ENCODE measurements around the gene CADPS2.

CADPS2 gene

DNA sequence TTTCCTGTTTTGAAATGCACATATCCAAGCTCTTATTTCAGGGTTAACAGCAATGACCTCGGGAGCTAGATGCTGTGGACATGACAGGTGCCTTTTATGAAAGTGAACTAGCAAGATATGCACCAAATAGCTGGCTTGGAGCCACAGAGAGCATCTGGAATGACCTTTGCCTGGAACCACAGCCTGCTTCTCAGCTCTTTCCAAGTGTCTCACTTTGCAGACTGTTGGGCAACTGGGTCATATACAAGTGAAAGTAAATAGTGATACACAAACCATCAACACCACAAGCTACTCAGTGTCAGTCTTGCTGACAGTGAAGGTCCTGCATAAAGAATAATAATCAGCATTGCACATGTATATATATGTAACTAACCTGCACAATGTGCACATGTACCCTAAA is 370.9 kb downstream of the CADPS2 start:
- no peak for DNase-seq

DNA sequence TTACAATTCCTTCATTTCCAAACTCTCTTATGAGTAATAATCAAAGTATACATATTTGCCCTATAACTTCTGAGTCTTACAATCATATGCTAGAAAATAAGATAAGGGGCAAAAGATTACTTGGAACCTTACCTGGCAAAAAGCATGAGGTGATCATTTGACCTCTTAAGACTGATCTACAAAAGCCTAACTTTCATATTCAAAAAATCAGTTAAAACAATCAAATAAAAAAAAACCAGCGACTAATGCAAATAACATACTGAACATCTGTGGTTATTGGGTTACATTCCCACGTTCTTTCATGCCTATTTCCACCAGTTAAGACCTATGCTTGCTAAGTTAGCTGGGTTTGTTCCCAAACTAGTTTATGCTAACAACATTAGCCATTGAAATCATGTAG is 375.0 kb downstream of the CADPS2 start:
- DNase-seq: no peak

DNA sequence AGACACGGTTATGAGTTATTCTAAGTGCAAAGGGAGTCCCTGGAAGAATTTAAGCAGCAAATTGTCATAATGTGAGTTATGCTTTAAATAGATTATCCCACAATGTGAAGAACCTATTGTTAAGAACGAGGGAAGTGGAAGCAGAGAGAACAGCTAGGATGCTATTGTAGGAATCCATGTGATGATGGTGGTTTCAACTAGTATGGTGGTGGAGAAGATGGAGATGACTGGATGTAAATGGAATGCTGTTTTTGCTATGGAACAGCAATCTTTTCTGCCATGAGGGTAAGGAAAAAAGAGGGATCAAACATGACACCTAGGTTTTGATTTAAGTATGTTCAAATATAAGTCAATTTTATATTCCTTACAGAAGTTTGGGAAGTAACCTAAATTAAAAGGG is 378.7 kb downstream of the CADPS2 start:
- no peak for DNase-seq

DNA sequence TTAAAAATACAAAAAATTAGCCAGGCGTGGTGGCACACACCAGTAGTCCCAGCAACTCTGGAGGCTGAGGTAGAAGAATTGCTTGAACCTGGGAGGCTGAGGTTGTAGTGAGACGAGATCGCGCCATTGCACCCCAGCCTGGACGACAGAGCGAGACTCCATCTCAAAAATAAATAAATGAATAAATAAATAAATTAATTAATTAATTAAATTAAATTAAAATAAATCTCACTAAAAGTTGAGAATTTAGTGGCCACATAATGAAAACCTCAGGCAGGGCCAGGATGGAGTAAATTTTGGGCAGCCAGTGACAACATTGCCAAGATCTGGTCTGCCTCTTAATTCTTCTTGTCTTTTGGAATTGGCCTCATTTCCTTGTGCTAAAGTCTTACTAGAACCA is 394.3 kb downstream of the CADPS2 start:
- no peak for DNase-seq

DNA sequence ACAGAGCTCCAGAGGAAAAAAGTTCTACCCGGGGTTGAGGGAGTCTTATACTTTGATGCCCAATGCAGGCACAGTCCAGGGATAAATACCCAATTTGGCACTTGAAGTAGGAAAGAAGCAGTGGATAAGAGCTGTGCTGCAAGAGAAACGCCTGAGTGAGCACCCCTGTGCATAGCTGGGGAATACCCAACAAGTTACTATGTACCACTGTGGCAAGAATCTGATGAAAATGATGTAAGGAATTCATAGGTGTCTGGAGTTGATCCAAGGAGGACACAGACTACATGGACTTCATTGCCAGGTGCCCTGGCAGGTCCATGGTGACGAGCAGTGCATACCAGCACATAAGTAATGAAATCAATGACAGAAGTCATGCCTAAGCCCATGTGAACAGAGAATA is 398.0 kb downstream of the CADPS2 start:
- DNase-seq: no peak

DNA sequence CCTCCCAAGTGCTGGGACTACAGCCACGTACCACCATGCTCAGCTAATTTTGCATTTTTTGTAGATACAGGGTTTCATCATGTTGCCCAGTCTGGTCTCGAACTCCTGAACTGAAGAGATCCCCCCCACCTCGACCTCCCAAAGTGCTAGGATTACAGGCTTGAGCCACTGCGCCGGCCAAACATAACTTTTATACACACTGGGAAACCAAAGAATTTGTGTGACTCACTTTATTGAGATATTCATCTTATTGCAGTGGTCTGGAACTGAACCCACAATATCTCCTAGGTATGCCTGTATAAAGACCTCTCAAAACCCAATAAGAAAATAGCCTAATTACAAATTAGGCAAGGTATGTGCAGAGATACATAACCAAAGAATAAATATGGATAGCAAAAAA is 399.1 kb downstream of the CADPS2 start:
- no peak for DNase-seq

DNA sequence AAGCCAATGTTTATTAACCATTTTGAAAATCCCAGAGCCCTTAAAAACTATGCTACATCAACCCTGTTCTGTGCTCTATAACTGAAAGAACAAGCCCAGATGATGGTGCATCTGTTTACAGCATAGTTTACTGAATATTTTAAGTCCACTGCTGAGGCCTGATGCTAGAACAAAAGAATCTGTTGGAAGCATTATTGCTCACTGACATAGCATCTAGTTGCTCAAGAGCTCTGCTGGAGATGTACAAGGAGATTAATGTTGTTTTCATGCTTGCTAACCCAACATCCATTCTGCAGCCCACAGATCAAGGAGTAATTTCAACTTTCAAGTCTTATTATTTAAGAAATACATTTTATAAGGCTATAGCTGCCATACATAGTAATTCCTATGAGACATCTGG is 400.4 kb downstream of the CADPS2 start:
- no peak for DNase-seq

DNA sequence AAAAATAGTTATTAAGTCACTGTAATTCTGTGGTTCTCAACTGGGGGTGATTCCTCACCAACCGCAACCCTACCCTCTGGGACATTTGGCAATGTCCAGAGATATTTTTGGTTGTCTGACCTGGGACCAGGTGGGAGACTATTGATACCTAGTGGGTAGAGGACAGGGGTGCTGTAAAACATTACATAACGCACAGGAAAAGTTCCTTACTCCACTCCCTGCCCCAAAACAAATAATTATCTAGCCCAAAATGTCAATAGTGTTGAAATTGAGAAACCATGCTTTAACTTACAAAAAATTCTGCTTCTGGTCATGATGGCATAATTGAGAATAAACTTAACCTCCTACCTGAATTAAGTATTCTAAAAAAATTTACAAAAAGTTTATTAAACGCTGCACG is 404.0 kb downstream of the CADPS2 start:
- no peak for DNase-seq

DNA sequence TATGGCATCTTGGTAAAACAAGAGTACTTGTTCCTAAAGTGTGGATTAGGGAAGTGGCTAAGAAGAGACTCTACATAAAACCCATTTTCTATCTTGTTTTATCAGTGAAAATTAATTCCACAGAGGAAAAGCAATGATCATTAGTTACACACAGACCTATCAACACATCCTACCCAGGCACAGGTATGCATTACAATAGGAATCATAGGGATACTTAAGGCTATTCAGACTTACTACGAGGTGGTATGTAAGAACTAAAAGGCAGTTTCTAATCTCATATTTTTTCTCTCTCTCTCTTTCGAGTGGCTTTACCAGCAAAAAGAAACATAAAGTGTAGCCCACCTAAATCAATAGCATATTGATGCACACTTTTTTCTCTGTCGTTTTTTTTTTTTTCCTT is 415.4 kb downstream of the CADPS2 start:
- no peak for DNase-seq

DNA sequence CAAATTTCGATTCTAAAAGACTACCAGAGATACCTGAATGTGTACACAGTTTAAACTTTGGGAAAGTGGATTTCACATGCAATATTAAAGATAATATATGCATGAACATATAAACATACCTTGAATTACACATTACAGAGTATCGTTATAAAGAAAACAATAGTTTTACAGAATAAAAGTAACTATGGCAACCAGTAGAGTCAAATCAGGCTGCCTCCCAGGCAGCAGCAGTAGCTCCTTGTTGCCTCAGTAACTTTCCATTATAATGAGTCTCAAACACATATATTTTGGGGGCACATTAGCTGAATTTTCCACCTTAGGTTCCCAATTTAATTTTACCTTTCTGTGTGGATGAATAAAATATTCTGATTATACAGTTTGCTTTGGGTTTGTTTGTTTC is 417.3 kb downstream of the CADPS2 start:
- DNase-seq: no peak

DNA sequence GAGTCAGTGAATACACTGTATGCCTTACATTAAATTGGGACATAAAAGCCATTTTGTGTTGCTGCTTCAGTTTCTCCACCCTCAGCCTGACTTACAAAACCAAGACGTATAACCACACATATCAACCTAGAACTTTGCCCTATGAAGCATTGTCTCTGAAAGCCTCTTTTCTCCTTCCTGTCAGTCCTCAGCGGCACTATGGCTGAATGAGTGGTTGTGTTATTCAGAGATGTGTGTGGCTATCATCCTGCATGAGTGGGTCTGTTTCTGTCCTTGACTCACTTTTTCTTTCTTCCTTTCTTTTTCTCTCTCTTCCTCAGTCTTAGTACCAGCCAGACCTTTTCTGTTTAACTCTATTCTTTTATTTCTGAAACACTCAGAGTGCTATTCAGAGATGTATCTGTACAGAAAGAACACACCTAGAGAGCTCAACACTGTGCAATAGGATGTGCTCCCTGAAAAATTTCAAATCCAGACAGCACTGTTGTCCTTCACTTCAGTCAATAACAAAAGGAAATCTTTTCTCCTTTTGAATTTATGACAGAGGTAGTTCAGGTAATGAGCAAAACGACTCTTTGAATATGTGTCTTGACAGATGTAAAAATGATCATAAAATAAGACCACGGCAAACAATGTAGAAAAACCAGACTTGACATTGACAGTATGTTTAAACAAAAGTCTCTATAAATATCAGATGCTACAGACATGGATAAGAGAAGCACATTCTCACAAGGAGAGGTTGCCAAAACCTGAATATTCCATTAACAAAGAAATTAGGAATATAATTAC is 418.4 kb downstream of the CADPS2 start:
- DNase-seq: no peak

DNA sequence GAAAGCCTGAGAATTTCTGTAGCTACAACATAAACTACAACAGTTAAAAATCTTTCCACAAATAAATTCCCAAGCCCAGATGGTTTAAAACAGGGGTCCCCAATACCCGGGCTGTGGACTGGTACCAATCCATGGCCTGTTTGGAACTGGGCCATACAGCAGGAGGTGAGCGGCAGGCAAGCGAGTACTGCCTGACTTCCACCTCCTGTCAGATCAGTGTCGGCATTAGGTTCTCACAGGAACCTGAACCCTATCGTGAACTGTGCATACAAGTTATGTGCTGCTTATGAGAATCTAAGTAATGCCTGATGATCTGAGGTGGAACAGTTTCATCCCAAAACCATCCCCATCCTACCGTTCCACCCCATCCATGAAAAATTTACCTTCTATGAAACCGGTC is 421.0 kb downstream of the CADPS2 start:
- DNase-seq: no peak

DNA sequence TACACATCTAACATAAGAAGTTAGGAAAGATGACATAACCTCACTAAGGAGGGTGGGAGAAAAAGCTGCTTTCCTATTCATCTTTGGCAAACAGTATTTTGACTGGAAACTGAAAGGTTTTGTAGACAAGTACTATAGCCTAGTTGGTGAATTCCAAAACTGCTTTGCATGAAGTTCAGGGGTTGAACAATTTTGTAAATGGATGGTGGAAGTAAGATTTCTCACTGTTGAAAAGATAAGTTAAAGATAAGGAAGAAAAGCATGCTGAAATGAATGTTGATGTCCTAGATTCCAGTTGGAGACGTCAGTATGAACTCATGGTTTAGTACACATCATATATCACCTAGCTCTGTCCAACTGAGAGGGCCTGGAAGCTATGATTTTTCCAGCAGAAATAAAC is 422.6 kb downstream of the CADPS2 start:
- DNase-seq: no peak

DNA sequence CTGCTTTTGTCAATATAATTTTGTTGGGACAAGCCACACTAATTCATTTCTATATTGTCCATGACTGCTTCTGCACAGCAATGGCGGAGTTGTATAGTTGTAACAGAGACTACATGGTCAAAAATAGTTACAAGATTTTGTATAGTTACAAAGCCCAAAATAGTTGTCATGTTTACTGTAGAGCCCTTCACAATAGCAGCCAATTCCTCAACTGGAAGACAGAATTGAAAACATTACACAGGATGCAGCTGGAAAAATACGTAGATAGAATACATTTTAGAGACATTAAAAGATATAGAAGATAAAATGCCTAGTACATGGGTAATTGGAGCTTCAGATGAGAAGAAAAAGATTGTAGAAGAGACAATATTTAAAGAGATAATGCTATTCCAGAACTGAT is 425.3 kb downstream of the CADPS2 start:
- no peak for DNase-seq

DNA sequence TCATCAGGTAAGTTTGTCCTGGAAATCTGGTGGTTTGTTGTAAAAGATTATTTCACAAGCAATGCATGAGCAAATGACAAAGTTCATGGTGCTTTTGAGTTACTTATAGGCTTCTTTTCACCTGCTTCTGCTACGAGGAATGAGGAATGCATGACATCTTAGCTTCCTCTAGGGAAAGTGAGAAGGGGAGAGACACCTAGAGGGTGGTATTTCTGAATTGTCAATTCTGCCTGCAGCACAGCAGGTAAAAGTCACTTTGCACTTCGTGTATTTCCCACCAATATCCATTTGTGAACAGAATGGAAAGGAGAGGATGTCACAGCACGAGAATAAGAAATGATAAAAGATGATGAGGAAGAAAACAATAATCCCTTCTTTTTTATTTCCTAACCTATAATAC is 428.3 kb downstream of the CADPS2 start:
- no peak for DNase-seq

DNA sequence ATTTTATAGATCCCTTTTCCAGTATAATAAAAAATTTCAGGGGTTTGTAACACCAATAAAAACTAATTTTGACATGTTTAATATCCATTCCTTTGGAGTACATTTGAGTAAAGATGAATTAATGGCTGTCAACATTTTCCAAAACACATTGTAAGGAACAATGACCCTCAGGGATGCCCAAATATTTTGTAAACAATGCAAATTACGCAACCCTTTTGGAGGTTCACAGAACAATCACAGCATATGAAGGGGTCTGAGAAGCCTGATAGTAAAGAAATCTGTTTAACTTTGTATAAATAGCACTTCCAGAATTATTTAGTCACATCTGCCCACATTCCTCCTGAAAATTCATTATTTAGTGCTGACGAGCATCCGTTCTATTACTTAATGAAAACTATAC is 428.9 kb downstream of the CADPS2 start:
- no peak for DNase-seq

DNA sequence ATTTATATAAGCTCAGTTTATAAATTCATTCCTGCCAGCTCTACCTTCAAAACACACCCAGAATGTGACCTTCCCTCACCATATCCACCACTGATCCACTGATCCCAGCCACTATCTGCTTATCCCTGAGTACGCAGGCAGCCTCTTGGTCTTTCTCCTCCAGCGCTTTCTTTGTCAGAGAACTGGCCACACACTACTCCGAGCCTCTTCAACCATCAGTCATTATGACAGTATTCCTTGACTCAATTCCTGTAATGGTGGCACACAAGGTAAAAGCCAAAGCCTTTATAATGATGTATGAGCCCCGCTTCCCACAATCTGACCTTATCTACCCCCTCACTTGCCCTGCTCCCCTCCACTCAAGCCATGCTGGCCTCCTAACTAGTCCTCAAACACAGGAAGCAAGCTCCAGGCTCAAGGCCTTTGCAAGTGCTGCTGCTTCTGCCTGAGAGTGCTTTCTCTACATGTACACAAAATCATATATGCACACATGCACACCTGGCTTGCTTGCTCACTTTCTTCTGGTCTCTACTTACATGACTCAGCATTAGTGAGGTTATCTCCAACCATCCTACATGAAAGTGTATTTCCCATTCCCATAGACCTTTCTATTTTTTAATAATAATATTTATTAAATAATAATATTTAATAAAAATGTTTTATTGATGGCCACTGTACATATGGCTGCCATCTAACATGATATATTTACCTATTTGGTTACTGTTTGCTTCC is 431.3 kb downstream of the CADPS2 start:
- DNase-seq: no peak

DNA sequence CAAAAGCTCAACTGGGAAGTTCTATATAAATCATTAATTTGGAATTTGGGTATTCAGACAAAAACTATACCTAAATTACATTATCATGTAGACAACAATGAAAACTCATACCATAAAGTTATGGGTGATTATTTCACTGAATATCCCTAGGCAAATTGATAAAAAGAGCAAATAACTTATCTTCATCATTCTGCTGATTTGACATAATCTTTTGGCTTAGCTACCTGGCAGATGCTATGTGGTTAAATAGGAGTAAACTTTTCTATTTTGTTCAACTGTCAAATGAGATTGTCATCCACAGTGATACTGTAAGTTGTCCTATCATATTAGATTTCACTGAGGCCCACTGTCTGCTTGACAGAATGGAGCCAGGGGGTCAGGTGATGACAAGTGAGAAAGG is 432.8 kb downstream of the CADPS2 start:
- no peak for DNase-seq

DNA sequence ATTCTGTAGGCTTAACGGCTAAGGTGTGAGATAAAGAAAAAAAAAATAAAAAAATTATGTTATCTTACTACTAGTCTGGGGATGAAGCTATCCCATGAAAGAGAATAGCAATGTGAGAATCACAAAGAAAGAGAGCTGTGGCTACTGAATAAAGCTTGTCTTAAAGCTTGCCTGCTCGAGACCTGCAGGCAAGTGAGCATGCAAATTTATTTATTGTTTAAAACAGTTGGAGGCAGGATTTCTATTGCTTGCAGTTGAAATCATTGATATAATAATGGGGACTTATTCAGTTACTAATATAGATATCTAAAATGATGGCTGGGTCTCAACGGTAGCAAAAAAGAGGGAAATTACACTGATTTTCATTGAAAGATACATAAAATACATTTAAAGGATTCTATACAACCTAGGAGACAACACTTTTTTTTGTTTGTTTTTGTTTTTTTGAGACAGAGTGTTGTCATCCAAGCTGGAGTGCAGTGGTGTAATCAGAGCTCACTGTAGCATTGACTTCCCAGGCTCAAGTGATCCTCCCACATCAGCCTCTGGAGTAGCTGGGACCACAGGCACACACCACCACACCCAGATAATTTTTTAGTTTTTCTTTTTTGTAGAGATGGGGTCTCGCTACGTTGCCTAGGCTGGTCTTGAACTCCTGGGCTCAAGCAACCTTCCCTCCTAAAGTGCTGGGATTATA is 437.2 kb downstream of the CADPS2 start:
- no peak for DNase-seq

DNA sequence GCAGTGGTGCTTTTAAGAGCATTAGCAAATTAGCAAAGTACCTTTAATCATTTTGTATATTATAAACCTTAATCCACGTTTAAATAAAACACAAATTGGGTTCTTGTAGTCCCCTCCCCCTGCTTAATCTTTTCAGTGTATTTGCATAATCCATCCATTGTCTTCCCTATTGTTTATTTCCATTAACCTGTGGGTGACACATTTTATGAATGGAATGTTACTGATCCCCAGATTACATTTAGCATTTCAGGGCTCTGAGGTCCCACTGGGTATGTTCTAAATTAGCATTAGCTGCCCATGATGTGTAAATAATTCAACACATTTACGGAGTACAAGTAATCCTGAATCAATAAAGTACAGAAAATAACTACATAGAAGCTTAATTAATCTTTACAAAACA is 443.3 kb downstream of the CADPS2 start:
- no peak for DNase-seq

DNA sequence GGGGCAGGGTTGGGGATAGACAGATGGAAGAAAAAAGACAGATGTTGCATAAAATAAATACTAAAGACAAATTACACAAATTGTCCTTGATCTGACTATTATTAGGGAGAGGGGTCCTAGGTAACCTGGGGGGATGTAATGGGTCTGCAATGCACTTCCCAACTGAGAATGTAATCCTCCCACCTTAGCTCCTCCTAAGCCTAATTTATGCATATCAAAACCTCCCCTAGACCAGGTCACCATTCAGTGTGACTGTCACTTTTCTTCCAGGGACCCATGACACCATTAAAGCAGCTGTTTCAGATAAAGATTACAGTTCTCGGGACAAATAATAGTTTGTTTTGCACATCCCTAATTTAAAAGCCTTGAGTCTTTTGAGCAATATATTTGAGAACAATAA is 447.8 kb downstream of the CADPS2 start:
- no peak for DNase-seq

DNA sequence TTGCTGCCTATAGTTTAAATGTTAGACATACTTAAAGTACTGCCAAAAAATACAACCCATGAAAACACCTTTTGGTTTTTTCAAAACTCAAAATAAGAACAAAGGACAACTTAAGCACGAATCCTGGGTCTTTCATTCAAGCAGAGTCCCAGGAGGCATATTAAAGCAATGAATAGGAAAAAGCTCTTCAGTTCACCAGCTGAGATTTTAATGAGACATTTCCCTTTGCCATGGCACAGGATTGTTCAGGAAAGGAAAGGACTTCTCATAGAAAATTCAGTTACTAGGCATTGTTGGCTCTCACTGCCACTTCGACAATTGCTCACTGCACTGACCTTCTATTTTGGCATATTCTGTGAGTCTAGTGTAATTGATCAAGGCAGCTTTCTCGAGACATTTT is 448.3 kb downstream of the CADPS2 start:
- no peak for DNase-seq

DNA sequence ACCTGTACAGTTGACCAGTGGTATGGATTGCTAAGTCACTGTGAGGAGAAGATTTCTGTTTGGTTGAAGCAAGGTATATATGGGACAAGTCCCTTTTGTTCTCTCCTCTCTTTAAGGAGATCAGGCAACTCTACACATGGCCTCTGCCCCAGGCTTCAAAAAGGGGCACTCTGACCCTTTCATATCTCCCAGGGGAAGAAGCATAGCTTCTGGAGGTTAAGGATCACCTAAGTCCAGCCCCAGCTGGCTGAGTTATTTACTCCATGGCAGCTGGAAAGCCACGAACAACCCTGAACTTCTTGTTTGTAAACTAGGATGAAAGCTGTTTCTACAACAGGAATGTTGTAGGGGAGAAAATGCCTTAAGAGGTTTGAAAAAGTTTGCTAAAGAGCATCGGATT is 452.5 kb downstream of the CADPS2 start:
- DNase-seq: no peak

DNA sequence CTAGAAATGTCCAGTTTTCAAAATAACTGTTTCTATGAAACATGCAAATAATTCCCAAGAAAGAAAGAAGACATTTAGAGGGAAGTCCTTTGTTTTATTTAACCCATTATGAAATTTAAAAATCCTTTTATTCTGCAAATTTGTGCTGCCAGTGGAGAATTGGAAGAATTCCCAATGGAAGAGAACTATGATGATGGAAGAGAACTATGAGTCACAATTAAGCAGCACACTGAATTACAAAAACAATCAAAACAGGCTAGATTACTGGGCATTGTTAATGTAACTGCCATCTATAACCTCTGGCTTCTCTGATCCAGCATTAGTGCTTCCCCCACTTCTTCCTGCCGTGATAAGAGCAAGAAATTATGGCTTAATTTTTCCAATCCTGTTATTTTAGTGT is 455.6 kb downstream of the CADPS2 start:
- DNase-seq: no peak
